ENCODE data around the gene PCK1. TPM values are rescaled to one million over a fixed set of nuclear protein-coding genes. Genes with fewer than 3 reads are reported as not detected.

The PCK1 gene
- total RNA-seq, 1 experiment from 2014 or later = not detected

GRCh38 chr20:57522380-57523140, 38.4 kb upstream of the PCK1 start:
- Histone ChIP-seq H3K4ac (ENCODE audit: low read depth, low read length) (no peak overlapping the region), H3K4me1 (ENCODE audit: insufficient read depth, low read length) (no peaks in the 10 kb centered on the region; the same call in 1 of the 2 replicates), H2BK5ac (ENCODE audit: insufficient read length, low read length) (no peak overlapping the region), H2AK5ac (ENCODE audit: insufficient read length, low read length) (no peak overlapping the region), H3K27me3 (ENCODE audit: insufficient read depth, low read length) (no peaks in the 10 kb centered on the region; the same call in 1 of the 2 replicates), H3T11ph (ENCODE audit: low read length) (no peak overlapping the region), H3K14ac (ENCODE audit: insufficient read depth, low read length) (no peak overlapping the region), H3K23me2 (ENCODE audit: insufficient read length, low read depth, low read length, poor library complexity, severe bottlenecking) (no peaks in the 10 kb centered on the region), H2BK15ac (ENCODE audit: low read depth, low read length) (no peak overlapping the region), H3K9ac (ENCODE audit: extremely low read depth, insufficient read length, low read length) (no peak overlapping the region), H2BK12ac (ENCODE audit: insufficient read length, low read depth, low read length) (no peak overlapping the region), H3K79me1 (ENCODE audit: insufficient read depth, low read depth, low read length, poor library complexity, severe bottlenecking) (no peaks in the 10 kb centered on the region), H2BK20ac (ENCODE audit: low read depth, low read length, poor library complexity, severe bottlenecking) (no peak overlapping the region), H4K20me1 (ENCODE audit: control insufficient read depth, insufficient read depth, insufficient read length) (no peaks in the 10 kb centered on the region), H4K91ac (ENCODE audit: insufficient read length, low read depth, low read length) (no peak overlapping the region), H2BK120ac (ENCODE audit: low read depth, low read length, poor library complexity, severe bottlenecking) (no peak overlapping the region), H3K56ac (ENCODE audit: insufficient read length, low read depth, low read length) (no peak overlapping the region), H3K23ac (ENCODE audit: insufficient read length, low read depth, low read length) (no peak overlapping the region), H3K27ac (ENCODE audit: insufficient read length, low read depth, low read length) (no peak overlapping the region), H2AFZ (ENCODE audit: low read length) (no peak overlapping the region), H4K5ac (ENCODE audit: insufficient read length, low read depth, low read length) (no peak overlapping the region), H3K4me2 (ENCODE audit: insufficient read depth, insufficient read length, low read length) (no peak overlapping the region), H4K8ac (replicated peaks; ENCODE audit: insufficient read length, low read depth, low read length) (no peak overlapping the region), H3K18ac (ENCODE audit: insufficient read length, low read depth, low read length) (no peak overlapping the region), H3K9me3 (ENCODE audit: control insufficient read depth, low read depth, low read length) (no peaks in the 10 kb centered on the region), H3K79me2 (ENCODE audit: insufficient read depth, low read length) (no peaks in the 10 kb centered on the region)
- Mint-ChIP-seq H3K4me3 (no peak overlapping the region), H3K36me3 (ENCODE audit: insufficient read depth in 1 of 3, low read depth in 3 of 3) (no peaks in the 10 kb centered on the region), H3K9me3 (no peaks in the 10 kb centered on the region), H3K27me3 (ENCODE audit: low read depth) (no peaks in the 10 kb centered on the region; the same call in 1 of the 2 replicates), H3K27ac (peak overlapping the region in 2 of 3 experiments; percentile 18 to 24; a peak in 2 of 7 replicates), H3K4me1 (peaks cover 24 to 27% of the 10 kb centered on the region in 2 experiments)
- TF ChIP-seq CTCF (conservative IDR thresholded peaks at IDR 0.05) = no peak
- DNase-seq = no peak
- WGBS (ENCODE audit: extremely low coverage, insufficient read length, low lambda C conversion rate) = no CpG with 5 or more reads among the region's 5 CpGs

Data from H9 (cell line).